ENCODE results near the gene ARPC5L.
"Not testable (repeated sequence)": the region's sequence is repeated elsewhere in the genome, so short reads cannot be mapped to it uniquely, and the experiment has no call there.

The ARPC5L gene

GRCh38 chr9:124841075-124841821, 20.7 kb upstream of the ARPC5L start:
- no peak for DNase-seq

GRCh38 chr9:124843456-124844034, 18.4 kb upstream of the ARPC5L start:
- no peak for DNase-seq

DNA sequence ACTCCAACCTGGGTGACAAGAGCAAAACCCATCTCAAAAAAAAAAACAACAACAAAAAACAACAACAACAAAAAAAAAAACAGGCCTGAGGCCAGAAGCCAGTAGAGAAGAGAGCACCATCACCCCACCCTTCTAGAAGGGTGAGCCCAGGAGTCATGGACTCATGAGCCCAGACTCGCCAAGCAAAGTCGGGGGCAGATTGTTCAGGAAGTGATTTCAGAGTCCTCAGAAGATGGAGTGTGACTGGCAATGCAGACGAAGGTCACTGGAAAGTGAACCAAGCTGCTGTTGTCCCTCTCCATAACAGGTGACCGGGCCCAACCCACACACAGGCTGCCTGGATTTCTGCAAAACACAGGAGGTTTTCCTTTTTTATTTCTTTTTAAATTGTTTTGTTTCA, 17.6 kb upstream of the ARPC5L start:
- no peak for DNase-seq

DNA sequence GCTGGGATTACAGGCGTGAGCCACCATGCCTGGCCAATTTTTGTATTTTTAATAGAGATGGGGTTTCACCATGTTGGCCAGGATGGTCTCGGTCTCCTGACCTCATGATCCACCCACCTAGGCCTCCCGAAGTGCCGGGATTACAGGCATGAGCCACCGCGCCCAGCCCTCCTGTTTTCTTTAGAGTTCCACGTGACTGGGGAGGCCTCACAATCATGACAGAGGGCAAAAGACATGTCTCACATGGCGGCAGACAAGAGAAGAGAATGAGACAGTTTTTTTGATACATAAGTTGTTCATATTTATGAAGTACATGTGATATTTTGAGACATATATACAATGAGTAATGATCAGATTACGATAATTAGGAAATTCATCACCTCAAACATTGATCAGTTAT, 15.5 kb upstream of the ARPC5L start:
- DNase-seq = not testable (repeated sequence)

- no peak for DNase-seq
These were observed 15.0 kb upstream of the ARPC5L start for GRCh38 chr9:124846969-124847368.

- DNase-seq = no peak
These were observed 12.1 kb upstream of the ARPC5L start for GRCh38 chr9:124849801-124850200.

DNA sequence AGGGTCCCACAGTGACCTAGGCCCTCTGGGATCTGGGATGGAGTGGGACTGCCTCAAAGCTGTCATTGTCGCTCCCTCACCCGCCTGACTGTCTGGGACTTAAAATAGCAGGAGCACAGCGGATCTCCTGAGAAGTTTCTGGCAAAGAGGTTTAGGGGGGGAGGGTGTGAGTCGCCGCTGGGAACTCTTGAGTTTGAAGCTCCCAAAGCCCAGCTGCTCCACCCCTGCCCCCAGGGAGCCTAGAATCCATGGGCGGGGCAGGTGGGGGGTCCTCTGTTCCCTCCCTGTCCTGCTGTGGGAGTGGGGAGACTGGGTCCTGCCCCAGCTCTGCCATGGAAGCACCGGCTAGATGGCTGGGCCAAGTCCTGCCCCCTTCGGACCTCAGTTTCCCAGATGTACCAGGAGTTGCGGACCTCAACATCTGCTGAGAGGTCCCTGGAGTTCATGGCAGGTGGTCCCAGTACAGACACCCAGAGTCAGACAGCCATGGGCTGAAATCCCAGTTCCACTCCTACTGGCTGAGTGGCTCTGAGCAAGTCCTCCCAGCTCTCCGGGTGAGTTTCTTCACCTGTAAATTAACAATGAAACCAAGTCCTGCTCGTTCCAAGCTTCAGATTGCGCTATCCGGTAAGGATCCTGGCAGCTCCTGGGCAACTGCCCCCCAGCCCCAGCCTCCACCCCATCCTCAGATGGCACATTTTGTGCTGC, 9.7 kb upstream of the ARPC5L start:
- no peak for DNase-seq

DNA sequence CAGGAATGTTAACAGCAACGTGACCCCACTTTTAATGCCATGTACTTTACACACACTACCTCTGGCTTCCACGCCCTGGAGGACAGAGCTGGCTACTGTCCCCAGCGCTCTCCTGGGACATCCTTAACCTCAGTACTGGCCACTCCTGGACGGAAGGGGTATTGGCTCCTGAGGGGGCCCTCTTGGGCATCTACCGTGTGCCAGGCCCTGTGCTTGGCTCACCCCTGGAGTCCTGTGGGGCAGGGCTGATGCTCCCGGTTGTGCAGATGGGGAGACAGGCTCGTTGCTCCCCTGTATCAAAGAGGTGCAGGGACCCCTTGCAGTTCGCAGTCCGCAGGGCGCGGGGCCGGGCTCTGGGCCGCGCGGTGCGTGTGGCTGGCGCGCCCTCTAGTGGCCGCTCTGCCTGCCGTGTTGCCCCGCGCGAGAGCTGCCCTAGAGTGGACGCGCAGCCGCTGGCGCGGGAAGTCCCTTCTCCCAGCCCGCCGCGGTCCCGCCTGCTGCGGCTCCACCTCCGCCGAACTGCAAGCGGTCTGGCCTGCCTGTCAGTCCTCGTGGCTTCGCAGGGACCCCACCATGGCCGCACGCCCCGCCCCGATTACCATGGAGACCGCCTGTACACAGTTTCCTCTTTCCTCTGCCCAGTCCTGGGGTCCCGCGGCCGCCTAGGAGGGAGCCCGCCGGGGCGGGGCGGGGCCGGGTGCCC, 8.9 kb upstream of the ARPC5L start, which contains the start of gene WDR38:
TSS of gene WDR38 (plus strand) at position 632 of the 703 bp plus-strand sequence. CDS start 72 bp downstream, outside the sequence.
- DNase-seq = peak; percentile 92

DNA sequence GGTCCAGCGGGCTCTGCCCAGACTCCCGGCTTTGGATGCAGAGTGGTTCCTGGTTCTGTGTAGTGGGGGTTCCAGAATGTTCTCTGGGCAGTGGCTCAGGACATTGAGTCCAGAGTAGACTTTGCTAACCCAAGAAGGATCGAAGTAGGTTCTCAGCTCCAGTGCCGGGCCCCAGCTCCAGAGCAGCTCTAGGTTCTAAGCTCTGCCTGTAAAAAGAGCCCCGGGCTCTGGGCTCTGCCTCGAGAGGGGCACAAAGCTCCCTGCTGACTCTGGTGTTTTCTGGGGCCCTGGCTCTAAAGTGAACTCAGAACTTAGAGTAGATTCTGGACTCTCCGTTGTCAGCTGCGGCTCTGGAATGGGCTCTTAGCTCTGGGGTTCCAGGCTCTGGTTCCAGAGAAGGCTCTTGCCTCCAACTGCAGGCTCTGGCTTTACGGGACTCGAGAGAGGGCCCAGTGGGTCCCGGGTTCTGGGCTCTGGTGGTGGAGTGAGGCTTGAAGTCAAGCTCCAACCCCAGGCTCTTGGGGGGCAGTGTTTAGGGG, 8.3 kb upstream of the ARPC5L start:
- no peak for DNase-seq

GRCh38 chr9:124854161-124854560, 7.8 kb upstream of the ARPC5L start:
- no peak for DNase-seq

DNA sequence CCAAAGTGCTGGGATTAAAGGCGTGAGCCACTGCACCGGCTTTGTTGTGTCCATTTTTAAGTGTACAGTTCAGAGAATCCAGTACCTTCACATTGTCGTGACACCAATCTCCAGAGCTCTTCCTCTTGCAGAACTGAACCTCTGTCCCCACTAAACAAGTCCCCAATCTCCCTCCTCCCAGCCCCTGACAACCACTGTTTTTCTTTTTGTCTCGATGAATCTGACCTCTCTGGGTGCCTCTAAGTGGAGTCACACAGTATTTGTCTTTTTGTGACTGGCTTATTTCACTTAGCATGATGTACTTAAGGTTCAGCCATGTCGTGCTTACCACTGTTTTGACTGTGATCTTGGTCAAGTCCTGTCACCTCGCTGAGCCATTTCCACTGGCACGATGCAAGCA, 7.1 kb upstream of the ARPC5L start:
- DNase-seq = no peak

DNA sequence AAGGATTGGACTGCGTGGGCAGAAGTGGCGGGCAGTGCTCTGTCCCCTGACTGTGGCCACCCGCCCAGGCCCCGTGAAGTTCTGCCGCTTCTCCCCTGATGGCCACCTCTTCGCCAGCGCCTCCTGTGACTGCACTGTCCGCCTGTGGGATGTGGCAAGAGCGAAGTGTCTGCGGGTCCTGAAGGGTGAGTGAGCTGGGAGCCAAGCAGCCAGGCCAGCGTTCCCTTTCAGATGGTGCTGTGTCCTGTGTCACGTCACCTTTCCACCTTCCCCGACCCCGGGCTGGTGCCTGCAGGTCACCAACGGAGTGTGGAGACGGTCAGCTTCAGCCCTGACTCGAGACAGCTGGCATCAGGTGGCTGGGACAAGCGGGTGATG, 6.4 kb upstream of the ARPC5L start:
- DNase-seq = no peak

DNA sequence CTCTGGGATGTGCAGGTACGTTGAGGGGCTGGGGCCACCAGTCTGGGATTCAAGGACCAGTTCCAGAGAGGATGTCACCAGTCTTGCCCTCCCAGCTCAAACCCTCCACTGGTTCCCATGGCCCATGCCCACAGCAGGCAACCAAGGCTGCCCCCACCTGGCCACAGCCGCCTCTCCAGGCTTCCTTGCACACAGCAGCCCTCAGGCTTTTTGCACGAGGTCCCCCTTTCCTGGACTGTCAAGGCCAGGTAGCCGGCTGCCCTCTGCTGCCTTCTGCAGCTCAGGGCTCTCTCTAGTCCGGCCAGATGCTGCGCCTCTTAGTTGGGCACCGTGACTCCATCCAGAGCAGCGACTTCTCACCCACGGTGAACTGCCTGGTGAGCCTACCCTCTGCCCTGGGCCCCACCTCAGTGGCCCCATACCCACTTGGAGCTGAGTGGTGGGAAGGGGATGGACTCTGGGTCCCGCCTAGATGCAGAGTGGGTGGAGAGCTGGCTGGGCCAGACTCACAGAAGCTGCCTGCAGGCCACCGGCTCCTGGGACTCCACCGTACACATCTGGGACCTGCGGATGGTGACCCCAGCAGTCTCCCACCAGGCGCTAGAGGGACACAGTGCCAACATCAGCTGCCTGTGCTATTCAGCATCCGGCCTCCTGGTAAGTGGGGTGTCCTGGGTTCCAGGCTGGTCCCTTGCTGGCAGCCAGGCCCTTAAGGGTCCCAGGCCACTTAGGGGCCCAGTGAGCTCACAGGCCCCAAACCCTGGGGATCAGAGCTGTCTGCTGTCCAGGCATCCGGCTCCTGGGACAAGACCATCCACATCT, 5.8 kb upstream of the ARPC5L start:
- DNase-seq = no peak

GRCh38 chr9:124857533-124858162, 4.3 kb upstream of the ARPC5L start:
- no peak for DNase-seq

DNA sequence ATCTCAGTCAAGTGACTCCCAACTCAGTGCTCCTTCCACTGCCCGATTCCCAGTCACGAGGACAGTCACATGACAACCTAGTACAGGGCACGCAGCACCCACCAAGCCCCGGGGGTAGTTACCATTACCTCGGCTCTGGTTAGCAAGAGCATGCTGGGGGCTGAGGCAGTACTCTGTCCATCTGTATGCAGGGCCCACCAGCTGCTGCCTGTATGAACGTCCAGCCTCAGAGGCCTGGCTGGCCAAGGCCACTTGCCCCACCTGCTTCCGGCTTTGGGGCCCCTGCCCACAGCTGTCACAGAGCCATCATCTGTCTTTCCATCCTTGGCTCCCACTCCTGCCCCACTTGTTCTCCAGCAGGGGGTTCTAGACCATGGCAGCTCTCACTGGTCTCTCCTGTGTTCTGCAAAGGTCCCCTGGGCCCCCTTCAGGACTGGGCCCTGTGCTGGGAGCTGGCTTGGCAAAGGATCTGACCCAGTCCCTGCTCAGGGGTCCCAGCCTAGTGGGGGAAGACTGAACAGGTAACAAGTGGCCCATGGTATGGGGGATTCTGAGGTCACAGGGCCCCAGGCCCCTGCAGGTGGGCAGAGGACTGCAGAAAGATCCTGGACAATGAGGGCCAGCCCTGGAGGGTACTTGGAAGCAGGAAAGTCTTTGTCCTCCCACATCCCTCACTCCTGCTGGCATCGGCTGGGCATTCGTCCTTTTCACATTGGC, 3.4 kb upstream of the ARPC5L start:
- no peak for DNase-seq

GRCh38 chr9:124859803-124860581, 1.9 kb upstream of the ARPC5L start:
- DNase-seq = no peak

DNA sequence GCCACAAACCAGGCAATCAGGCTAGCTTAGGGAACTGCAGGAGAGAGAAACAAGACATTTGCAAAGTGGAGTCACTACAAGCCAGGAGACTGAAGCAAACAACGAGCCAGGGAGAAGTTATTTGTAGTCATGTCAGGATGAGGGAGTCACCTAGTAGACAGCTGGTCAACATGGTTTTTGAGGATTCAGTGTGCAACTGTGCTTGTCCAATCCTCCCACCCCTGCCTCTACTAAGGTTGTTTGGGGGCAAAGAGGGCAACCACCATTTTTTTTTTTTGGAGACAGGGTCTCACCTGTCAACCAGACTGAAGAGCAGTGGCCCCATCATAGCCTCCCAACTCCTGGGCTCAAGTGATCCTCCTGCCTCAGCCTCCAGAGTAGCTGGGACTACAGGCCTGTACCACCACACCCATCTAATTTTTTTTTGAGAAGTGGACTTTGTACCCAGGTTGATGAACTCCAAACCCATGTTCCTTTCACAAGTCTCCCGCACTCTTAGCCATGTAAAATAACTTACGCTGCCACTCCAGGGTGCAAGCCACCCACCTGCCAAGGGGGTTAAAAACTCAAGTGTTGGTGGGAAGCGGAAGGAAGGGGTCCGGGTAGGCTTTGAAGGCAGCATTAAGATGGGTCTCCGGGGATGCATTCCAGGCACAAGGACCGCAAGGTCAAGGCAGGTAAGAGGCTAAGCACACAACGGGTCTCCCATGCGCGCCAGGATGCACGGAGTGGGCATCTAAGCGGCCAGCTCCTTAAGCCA, 1.2 kb upstream of the ARPC5L start:
- DNase-seq = no peak

GRCh38 chr9:124863371-124863871, 1.5 kb downstream of the ARPC5L start:
- no peak for DNase-seq

Data from CD4-positive, alpha-beta T cell treated with Interleukin-21 for 1 hour (primary cell).